ENCODE measurements around the gene TCF15.

The TCF15 gene

DNA sequence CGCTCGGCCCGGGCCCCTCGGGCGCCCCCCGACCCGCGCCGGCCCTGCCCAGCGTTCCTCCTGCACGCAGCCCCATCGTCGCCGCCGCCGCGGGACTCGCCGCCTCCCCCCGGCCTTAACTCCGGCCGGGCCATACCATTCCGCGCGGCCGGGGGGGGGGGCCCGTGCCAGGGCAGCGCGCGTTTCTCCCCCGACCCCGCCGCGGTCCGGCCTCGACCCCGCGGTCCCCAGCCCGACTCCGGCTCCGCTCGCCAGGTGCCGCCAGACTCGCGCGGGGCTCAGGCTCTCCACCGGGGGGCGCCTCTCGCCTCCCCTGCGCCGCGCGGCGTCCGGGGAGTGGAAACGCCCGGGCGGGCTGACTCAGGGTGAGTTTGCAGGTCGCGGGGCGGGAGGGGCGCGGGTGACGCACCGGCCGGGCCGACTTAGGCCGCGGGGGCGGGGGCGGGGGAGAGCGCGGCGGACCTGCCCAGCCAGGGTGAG, 43.0 kb upstream of the TCF15 start, which contains the start of gene SRXN1:
Gene SRXN1 (minus strand): TSS at position 91 of the 480 bp plus-strand sequence. CDS start 15 bp downstream, at position 76.
- Histone ChIP-seq H4K20me1 (ENCODE audit: insufficient read depth, low read length) (no peaks in the 10 kb centered on the region), H3K79me2 (ENCODE audit: insufficient read depth, low read length) (no peaks in the 10 kb centered on the region), H3K4me2 (ENCODE audit: insufficient read depth, low read length) (no peak within 1 kb of the TSS), H3K27me3 (ENCODE audit: insufficient read depth, low read length, poor library complexity) (peaks cover 7% of the 10 kb centered on the region), H3K36me3 (ENCODE audit: insufficient read depth, low read length) (no peaks in the 10 kb centered on the region), H3K9ac (ENCODE audit: low read depth, low read length) (no peak within 1 kb of the TSS), H3K27ac (ENCODE audit: low read length) (no peak within 1 kb of the TSS), H3K9me3 (ENCODE audit: insufficient read depth, low read length, severe bottlenecking) (no peaks in the 10 kb centered on the region), H3K4me1 (ENCODE audit: insufficient read depth, low read length) (no peaks in the 10 kb centered on the region), H3K4me3 (ENCODE audit: low read depth in 1 of 2, low read length in 2 of 2) (no peak within 1 kb of the TSS), H2AFZ (ENCODE audit: low read depth, low read length) (no peak within 1 kb of the TSS)
- DNase-seq (no peak), ATAC-seq (ENCODE audit: insufficient read depth, low read depth) (no peak)
- TF ChIP-seq EZH2 (IDR thresholded peaks at IDR 0.05; ENCODE audit: borderline replicate concordance, low read depth, low read length, severe bottlenecking): no peak
- TF ChIP-seq, protein P1, sequence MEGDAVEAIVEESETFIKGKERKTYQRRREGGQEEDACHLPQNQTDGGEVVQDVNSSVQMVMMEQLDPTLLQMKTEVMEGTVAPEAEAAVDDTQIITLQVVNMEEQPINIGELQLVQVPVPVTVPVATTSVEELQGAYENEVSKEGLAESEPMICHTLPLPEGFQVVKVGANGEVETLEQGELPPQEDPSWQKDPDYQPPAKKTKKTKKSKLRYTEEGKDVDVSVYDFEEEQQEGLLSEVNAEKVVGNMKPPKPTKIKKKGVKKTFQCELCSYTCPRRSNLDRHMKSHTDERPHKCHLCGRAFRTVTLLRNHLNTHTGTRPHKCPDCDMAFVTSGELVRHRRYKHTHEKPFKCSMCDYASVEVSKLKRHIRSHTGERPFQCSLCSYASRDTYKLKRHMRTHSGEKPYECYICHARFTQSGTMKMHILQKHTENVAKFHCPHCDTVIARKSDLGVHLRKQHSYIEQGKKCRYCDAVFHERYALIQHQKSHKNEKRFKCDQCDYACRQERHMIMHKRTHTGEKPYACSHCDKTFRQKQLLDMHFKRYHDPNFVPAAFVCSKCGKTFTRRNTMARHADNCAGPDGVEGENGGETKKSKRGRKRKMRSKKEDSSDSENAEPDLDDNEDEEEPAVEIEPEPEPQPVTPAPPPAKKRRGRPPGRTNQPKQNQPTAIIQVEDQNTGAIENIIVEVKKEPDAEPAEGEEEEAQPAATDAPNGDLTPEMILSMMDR (IDR thresholded peaks at IDR 0.05; ENCODE audit: borderline replicate concordance, extremely low read depth, low read length, poor library complexity, severe bottlenecking): peak; percentile 17

DNA sequence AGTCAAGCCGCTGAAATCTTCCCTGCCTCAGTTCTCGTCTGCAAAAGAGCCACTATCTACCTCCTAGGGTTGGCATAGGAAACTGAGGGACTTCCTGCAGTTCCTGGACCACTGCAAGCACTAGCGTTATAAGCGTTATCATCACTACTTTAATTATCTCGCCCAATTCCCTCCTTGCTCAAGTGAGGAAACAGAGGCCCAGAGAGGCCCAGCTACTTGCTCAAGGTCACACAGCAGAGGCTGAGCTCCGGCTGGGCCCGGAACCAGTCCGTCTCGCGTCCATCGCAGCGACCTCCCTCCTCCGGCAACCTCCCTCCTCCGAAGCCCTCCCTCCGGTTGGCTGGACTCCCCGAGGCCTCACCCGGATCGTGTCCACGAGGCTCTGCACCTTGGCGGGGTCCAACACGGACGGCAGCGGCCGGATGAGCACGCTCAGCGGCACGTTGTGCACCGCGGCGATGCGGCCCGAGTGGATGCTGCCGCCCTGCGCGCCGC, 42.6 kb upstream of the TCF15 start:
- Histone ChIP-seq H2AFZ (ENCODE audit: low read depth, low read length) (no peak overlapping the region), H3K36me3 (ENCODE audit: insufficient read depth, low read length) (no peaks in the 10 kb centered on the region), H3K79me2 (ENCODE audit: insufficient read depth, low read length) (no peaks in the 10 kb centered on the region), H3K9me3 (ENCODE audit: insufficient read depth, low read length, severe bottlenecking) (no peaks in the 10 kb centered on the region), H3K4me3 (ENCODE audit: low read depth in 1 of 2, low read length in 2 of 2) (no peak overlapping the region), H3K4me2 (ENCODE audit: insufficient read depth, low read length) (no peak overlapping the region), H4K20me1 (ENCODE audit: insufficient read depth, low read length) (no peaks in the 10 kb centered on the region), H3K9ac (ENCODE audit: low read depth, low read length) (no peak overlapping the region), H3K27me3 (ENCODE audit: insufficient read depth, low read length, poor library complexity) (peaks cover 3% of the 10 kb centered on the region), H3K4me1 (ENCODE audit: insufficient read depth, low read length) (no peaks in the 10 kb centered on the region), H3K27ac (ENCODE audit: low read length) (no peak overlapping the region)
- ATAC-seq (ENCODE audit: insufficient read depth, low read depth) (no peak), DNase-seq (no peak)
- TF ChIP-seq EZH2 (IDR thresholded peaks at IDR 0.05; ENCODE audit: borderline replicate concordance, low read depth, low read length, severe bottlenecking): no peak
- TF ChIP-seq, protein P1 (IDR thresholded peaks at IDR 0.05; ENCODE audit: borderline replicate concordance, extremely low read depth, low read length, poor library complexity, severe bottlenecking): no peak

DNA sequence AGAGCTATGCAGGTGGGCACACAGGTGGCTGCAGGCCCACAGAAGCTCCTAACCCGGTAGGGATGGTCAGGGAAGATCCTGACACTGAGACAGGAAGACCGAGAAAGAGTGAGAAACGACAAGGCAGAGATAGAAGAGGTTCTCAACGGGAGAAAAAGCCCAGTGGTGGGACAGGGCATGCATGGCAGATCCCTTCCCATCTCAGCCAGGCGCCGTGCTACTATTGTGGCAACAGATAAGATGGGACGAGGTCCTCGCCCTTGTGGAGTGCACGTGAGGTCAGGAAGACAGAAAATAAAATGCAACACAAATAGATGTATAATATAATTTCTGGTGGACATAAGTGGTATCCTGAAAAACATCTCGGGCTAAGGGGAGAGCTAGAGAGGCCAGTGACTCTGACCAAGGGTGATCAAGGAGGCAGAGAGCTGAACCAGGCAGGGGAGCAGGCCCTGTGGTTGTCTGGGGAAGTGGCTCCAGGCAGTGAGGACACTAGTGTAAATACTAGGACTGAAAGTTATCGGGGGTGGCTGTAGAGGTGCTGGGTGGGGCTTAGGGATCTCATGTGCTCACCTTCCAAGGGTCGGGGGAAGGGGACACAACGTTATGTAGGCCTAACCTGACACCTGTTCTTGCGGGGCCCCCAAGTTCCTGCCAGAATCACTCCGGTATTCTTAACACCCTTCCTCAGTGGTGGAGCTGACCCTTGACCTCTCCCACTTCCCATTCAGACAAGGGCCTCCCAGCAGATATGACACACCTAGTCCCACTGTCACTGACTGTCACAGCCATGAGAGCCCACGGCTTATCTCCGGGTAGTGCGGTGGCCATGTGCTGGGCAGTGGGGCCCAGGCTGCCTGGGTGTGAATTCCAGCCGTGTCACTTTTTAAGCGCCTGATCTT, 41.9 kb upstream of the TCF15 start:
- H3K9ac ChIP-seq (ENCODE audit: low read depth, low read length): no peak overlapping the region
- TF ChIP-seq, protein P1 (IDR thresholded peaks at IDR 0.05; ENCODE audit: borderline replicate concordance, extremely low read depth, low read length, poor library complexity, severe bottlenecking): no peak
- TF ChIP-seq EZH2 (IDR thresholded peaks at IDR 0.05; ENCODE audit: borderline replicate concordance, low read depth, low read length, severe bottlenecking): no peak

More for the DNA sequence above, 41.9 kb upstream of the TCF15 start:
- no peaks in the 10 kb centered on the region for H3K79me2 ChIP-seq (ENCODE audit: insufficient read depth, low read length)
- ATAC-seq (ENCODE audit: insufficient read depth, low read depth): no peak
- DNase-seq: no peak
- no peak overlapping the region for H3K4me3 ChIP-seq (ENCODE audit: low read depth in 1 of 2, low read length in 2 of 2)
- no peaks in the 10 kb centered on the region for H3K36me3 ChIP-seq (ENCODE audit: insufficient read depth, low read length)
- no peaks in the 10 kb centered on the region for H3K9me3 ChIP-seq (ENCODE audit: insufficient read depth, low read length, severe bottlenecking)
- no peaks in the 10 kb centered on the region for H3K27me3 ChIP-seq (ENCODE audit: insufficient read depth, low read length, poor library complexity)
- no peak overlapping the region for H3K4me2 ChIP-seq (ENCODE audit: insufficient read depth, low read length)
- no peaks in the 10 kb centered on the region for H4K20me1 ChIP-seq (ENCODE audit: insufficient read depth, low read length)
- H3K4me1 ChIP-seq (ENCODE audit: insufficient read depth, low read length): no peaks in the 10 kb centered on the region
- no peak overlapping the region for H2AFZ ChIP-seq (ENCODE audit: low read depth, low read length)
- no peak overlapping the region for H3K27ac ChIP-seq (ENCODE audit: low read length)

Data from DND-41 (cell line).